Mesodermal cell (in vitro differentiated cells): ENCODE results near the gene VDR.
A peak's percentile ranks its signal among the peaks of the same experiment; 100 is the strongest.

ENCODE experiments used
- H3K27ac ChIP-seq: 2 replicates; pipeline ENCODE4 v1.7.0; 2013; ENCODE audit warnings: mild to moderate bottlenecking, low read depth, low read length, moderate library complexity; ENCODE audit not compliant: severe bottlenecking
- H3K36me3 ChIP-seq: 2 replicates; pipeline ENCODE4 v1.7.1; 2013; ENCODE audit warnings: mild to moderate bottlenecking, low read length, moderate library complexity; ENCODE audit not compliant: control insufficient read depth, insufficient read depth
- H3K4me1 ChIP-seq: one replicate; pipeline ENCODE4 v1.7.1; 2013; ENCODE audit warnings: mild to moderate bottlenecking, low read length; ENCODE audit not compliant: insufficient read depth, control insufficient read depth, poor library complexity, severe bottlenecking
- H3K4me3 ChIP-seq: 2 replicates; pipeline ENCODE4 v1.7.0; 2013; ENCODE audit warnings: low read length, control low read depth, mild to moderate bottlenecking; ENCODE audit not compliant: insufficient read depth, poor library complexity, severe bottlenecking; ENCODE audit errors: extremely low read depth
- H3K9me3 ChIP-seq: 2 replicates; pipeline ENCODE4 v1.7.1; 2013; ENCODE audit warnings: mild to moderate bottlenecking, low read length, moderate library complexity; ENCODE audit not compliant: control insufficient read depth
- WGBS, 2 experiments: methylation state at CpG; one replicate each; pipeline ENCODE4 v1.1.5; 2013; ENCODE audit warnings: missing lambda C conversion rate in 2 of 2; ENCODE audit not compliant: insufficient coverage in 2 of 2; 5-methylcytosine and 5-hydroxymethylcytosine counted together

The VDR gene

DNA sequence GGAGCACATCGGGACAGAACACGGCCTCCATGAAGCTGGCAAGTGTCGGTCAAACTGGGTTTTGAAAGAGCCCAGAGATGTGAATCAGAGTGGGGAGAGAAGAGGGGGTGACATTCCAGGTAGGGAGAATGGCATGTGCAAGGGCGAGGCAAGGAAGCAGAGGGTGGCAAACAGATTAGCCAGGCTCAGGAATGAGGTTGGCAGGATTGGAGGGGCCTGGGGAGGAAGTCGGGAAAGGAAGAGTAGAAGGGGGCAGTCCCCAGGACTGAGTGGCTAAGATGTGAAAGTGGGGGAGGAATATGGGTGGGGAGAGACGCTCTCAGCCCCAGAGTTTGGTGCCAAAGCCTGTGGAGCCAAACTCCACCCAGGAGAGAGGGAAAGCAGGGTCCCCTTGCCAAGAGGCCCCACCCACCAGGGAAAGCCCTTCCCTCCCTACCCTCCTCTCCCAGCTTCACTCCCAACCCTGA lies 79.6 kb downstream of the VDR start:
- WGBS, 2 experiments: 79 to 93% methylated on average over 5 to 6 of the region's 6 CpGs
- Histone ChIP-seq H3K36me3 (no peaks in the 10 kb centered on the region), H3K4me3 (no peak overlapping the region), H3K4me1 (peaks cover 62% of the 10 kb centered on the region), H3K9me3 (no peaks in the 10 kb centered on the region), H3K27ac (no peak overlapping the region)

DNA sequence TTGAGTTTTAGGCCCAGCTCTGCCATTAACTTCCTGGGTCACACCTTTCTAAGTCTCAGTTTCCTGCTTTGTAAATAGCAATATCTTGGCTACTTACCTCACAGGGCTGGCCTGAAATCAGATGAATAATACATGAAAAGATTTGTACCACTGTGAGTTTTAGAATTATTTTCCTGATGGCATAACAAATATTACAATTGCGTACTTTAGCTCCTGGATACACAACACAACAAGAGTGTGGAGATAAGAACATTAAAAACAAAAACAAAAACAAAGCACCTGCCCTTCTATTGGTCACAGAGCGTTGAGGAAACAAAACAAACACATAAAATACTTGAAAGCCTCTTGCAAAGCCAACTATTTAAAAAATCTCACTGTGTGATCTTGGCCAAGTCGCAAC lies 80.2 kb downstream of the VDR start:
- Histone ChIP-seq H3K9me3 (no peaks in the 10 kb centered on the region), H3K27ac (no peak overlapping the region), H3K4me3 (no peak overlapping the region), H3K36me3 (no peaks in the 10 kb centered on the region), H3K4me1 (peaks cover 58% of the 10 kb centered on the region)
- 100% methylated on average over 2 of the region's 3 CpGs; no CpG with 5 or more reads in 1 of the 2 experiments for WGBS, 2 experiments

DNA sequence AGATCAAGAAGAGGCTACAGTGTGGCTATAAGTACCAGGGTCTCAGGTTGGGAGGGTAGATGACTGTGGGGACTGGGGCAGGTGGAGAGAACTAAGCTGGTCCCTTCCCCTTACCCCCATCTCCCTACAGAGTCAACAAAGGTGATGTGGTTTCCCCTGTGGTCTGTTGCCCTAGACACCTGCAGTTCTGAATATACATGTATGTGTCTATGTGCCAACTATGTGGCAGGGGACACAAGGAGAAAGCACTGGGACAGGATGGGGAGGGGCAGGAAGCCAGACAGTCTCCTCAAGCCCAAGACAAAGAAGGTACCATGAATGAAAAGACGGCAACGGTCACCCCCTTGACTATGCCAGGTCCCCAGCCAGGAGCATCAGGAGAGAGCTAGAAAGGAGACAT lies 80.6 kb downstream of the VDR start:
- peaks cover 54% of the 10 kb centered on the region for H3K4me1 ChIP-seq
- no peak overlapping the region for H3K27ac ChIP-seq
- WGBS, 2 experiments: 94 to 100% methylated on average over 1 to 2 of the region's 2 CpGs

DNA sequence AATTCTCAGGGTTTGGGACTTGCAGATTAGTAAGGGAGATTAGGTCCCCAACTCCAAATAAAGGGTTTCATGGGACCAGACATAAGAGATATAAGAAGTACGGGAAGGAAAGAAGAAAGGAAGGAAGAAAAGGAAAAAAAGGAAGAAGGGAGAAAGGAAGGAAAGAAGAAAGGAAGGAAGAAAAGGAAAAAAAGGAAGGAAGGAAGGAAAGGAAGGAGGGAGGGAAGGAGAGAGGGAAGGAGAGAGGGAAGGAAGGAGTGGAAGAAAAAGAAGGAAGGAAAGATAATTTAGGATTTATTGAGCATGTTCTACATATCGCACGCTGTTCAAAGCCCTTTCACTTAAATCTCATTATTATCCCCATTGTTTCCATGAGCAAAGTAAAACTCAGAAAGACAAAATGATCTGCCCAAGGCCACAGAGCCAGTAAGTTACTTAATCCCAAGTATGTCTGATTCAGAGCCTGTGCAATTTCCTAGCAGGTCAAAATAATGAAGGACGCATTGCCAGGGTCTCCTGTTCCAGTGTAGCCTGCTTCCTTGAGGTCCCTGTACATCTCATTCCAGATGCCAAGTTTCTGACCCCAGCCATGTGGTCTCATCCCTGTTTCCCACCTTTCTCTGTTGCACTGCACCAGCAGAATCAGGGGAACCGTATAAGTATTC lies 81.2 kb downstream of the VDR start:
- no peaks in the 10 kb centered on the region for H3K9me3 ChIP-seq
- peaks cover 51% of the 10 kb centered on the region for H3K4me1 ChIP-seq
- peaks cover 1% of the 10 kb centered on the region for H3K36me3 ChIP-seq
- H3K4me3 ChIP-seq: no peak overlapping the region
- 93 to 97% methylated on average over 3 of the region's 5 CpGs for WGBS, 2 experiments
- H3K27ac ChIP-seq: no peak overlapping the region

More for the DNA sequence above, 80.6 kb downstream of the VDR start:
- no peaks in the 10 kb centered on the region for H3K9me3 ChIP-seq
- H3K4me3 ChIP-seq: no peak overlapping the region
- H3K36me3 ChIP-seq: no peaks in the 10 kb centered on the region

DNA sequence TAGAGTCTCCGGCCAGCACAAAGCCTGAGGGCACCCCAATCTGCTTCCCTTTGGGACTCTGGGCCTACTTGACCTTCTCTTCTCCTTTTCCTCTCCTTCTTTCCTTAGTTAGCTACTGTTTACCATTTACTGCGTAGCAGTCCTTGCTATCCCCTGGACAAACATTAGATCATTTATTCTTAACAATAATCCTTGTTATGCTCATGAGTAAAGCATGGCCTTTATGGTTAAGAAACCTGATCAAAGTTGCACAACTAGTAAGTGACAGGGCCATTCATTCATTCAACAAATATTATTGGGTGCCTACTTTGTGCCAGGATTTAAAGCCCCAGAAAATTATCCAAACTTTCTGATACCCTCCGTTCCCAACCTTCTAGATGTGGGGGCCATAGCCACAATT lies 81.9 kb downstream of the VDR start:
- no peak overlapping the region for H3K4me3 ChIP-seq
- H3K4me1 ChIP-seq: peaks cover 52% of the 10 kb centered on the region
- H3K9me3 ChIP-seq: no peaks in the 10 kb centered on the region
- no peak overlapping the region for H3K27ac ChIP-seq
- 86 to 100% methylated on average over 2 of the region's 3 CpGs for WGBS, 2 experiments
- peaks cover 8% of the 10 kb centered on the region for H3K36me3 ChIP-seq

DNA sequence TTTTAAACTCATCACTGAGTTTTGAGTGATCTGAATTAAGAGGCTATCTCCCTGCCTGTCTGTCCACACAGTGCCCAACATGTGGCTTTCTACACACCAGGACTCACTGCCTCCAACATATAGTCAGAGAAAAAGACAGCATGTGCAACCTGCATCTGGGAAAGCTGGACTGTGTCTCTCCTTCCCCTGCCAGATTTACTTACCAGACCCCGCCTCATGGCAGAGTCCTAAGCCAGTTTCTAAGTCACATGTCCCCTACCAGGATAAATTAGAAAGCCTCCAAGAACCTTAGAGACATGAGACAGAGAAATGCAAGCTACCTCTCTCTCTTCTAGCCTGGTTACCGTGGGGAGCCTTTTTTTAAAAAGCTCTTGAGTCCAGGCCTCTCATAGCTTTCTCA lies 82.4 kb downstream of the VDR start:
- H3K27ac ChIP-seq: no peak overlapping the region
- peaks cover 57% of the 10 kb centered on the region for H3K4me1 ChIP-seq
- WGBS, 2 experiments: 86 to 100% methylated on average over 1 to 2 of the region's 2 CpGs

DNA sequence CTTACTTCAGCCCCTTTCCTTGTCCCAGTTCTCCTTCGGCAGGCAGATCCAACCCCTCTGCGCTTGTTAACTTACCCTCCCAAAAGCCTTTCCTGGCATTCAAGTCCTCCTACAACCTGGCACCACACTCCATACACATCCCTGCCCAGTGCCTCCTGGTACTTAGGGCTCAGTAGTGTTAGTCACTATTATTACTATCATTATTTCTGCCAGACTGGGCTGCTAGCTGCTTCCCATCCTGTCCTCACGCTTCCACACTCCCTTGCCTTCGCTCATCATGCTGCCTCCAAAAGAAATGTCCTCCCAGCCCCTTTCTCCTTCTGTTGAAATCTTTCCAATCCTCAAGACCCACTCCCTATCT lies 83.5 kb downstream of the VDR start:
- peaks cover 15% of the 10 kb centered on the region for H3K36me3 ChIP-seq
- no peaks in the 10 kb centered on the region for H3K9me3 ChIP-seq
- no peak overlapping the region for H3K4me3 ChIP-seq
- WGBS, 2 experiments: 87 to 94% methylated on average over 3 to 4 of the region's 4 CpGs
- peak overlapping the region; percentile 99 for H3K27ac ChIP-seq
- H3K4me1 ChIP-seq: peaks cover 68% of the 10 kb centered on the region

More for the DNA sequence above, 82.4 kb downstream of the VDR start:
- H3K9me3 ChIP-seq: no peaks in the 10 kb centered on the region
- H3K4me3 ChIP-seq: no peak overlapping the region
- peaks cover 13% of the 10 kb centered on the region for H3K36me3 ChIP-seq

DNA sequence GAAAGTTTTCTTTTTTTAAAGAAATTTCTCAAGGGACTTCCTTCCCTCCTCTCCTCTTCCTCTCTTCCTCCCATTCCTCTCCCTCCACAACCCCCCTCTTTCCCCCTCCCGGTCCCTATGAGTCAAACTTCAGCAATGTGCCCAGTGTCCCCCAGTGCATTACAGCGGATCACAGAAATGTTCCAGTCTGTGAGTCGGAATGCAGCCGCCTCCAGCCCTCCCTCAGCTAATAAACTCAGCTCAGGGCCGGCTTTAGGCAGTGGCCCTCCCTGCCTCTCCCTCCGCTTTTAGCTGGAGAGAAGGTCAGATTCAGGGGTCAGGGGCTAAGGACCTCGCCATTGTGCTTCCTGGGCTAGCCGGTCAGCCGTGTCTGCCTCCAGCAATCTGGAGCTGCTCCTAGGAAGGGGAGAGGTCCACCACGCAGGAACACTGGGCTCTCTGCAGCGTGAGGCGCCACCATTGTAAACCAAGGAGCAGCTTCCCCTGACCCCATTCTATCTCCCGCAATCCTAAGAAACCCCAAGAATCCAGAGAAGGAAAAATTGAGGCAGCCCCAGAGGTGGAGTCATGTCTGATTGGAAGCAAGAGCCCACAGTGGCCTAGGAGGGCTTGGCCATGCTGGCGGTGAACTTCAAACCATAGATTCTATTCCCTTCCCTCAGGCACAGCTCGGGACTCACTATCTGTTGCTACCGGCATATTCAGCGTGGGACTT lies 84.0 kb downstream of the VDR start:
- H3K36me3 ChIP-seq: peaks cover 21% of the 10 kb centered on the region
- 26 to 28% methylated on average over 11 of the region's 17 CpGs for WGBS, 2 experiments
- peak overlapping the region; percentile 69 for H3K4me3 ChIP-seq
- H3K27ac ChIP-seq: peak overlapping the region; percentile 99
- H3K4me1 ChIP-seq: peaks cover 72% of the 10 kb centered on the region
- H3K9me3 ChIP-seq: no peaks in the 10 kb centered on the region

DNA sequence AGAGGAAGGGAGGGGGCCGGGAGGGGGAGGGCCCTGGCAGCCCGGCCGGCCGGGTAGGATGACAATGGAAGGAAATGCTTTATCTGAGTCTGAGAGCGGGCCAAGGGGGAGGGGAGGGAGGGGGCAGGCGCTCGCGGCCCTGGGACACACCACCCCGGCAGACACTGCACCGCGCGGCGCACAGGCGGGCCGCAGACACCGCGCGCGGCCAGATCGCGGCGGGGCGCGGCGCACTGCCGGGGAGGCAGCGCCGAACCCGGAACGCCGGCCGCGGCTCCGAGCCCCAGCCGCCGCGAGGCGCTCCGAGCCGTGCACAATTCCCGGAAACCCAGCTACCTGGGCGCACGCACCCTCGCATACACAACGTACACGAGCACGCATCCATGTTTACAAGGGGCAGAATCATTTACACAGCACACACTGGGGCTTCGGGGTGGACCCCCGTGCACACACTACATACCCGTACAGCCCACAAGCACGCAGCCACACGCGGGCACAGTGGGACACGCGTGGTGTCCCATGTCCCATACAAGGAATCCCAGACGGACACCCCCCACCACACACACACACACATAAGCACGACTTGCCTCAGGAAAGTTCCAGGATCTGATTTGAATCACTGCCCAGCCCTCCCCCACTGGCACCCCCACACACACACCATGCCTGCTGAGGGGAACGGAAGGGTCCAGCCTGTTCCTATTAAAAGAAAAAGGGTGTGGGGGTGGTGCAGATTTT lies 84.7 kb downstream of the VDR start, which contains the start of gene HDAC7:
HDAC7 (minus strand) TSS at position 8 of the 735 bp plus-strand sequence. CDS start 118 bp downstream, outside the sequence.
- H3K27ac ChIP-seq: peak within 1 kb of the TSS; percentile 99
- no peaks in the 10 kb centered on the region for H3K9me3 ChIP-seq
- peak within 1 kb of the TSS; percentile 69 for H3K4me3 ChIP-seq
- WGBS, 2 experiments: 0 to 2% methylated on average over 29 to 40 of the region's 58 CpGs
- peaks cover 69% of the 10 kb centered on the region for H3K4me1 ChIP-seq
- peaks cover 26% of the 10 kb centered on the region for H3K36me3 ChIP-seq

DNA sequence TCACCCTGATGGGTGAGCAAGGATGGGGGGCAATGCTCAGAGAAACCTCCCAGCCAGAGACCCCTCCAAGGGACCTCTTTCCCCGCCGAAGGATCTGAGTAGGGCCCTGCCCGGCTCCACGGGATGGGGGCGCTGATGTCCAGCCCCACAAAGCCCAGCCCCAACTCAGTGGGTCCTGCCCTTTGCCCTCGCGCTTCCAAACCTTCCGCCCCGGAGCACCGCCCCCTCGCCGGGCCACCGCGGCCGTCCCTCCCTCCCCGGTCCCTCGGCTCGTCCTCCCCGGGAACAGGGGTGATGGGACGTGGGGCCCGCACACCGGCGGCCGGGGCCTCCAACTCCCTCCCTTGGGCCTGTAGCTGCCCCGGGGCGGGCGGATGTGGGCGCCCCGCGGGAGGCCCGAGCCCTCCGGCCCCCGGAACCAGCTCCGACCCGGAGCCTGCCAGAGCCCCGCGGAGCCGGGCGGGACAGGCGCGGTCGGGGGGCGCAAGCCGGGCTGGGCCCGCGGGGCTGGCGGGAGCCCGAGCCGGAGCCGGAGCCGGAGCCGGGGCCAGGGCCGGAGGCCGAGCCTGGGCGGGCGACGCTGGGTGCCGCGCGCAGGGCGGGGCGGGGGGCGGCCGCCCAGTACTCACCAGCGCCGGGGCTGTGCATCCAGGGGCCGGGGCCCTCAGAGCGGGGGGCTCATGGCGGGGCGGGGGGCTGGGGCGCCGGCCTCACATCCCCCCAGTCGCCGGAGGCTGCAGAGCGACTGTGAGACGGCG lies 85.5 kb downstream of the VDR start:
- peaks cover 71% of the 10 kb centered on the region for H3K4me1 ChIP-seq
- WGBS, 2 experiments: 0 to 1% methylated on average over 28 to 52 of the region's 77 CpGs
- peak overlapping the region; percentile 99 for H3K27ac ChIP-seq

More for the DNA sequence above, 85.5 kb downstream of the VDR start:
- Histone ChIP-seq H3K9me3 (no peaks in the 10 kb centered on the region), H3K36me3 (peaks cover 33% of the 10 kb centered on the region), H3K4me3 (peak overlapping the region; percentile 69)
